NCI-H1436 (cell line): ENCODE results near the gene ERICH6.

Experiments
- DNase-seq: peaks from one replicate; lab custom pipeline; 2025; lab: John Stamatoyannopoulos, UW

ERICH6 gene

DNA sequence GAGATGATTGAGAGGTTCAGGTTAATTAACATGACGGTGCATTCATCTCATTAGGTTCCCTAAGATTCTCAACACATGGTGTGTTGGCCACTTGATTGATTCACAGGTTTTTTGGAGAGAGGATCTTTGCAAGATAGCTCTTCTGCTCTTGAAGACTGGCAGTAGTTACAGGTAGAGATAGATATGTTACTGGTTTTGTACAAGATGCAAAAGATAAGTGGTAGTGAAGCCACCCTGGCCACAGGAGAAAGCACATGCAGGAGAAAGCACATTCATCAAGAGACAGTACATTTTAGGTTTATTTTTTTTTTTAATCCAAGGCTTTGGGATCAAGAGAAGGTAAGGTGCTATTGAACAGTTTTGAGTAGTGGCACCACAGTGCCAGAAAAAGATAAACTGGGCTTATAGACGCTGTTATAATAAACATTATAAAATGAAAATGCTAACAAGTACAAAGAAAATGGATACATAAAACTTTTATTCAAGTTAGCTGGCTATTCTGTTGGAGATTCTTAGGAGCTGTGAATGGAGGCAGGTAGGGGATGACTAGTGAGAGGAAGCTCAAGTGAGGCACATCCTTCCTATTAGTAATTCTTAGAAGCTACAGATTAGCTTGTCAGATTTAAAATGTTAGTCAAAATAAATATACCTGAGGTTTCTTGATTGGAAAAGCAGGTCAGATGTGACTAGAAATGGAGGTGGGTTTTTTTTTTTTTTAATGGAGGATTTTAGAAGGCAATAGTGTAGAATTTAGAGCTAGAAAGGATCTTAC lies 89.8 kb downstream of the ERICH6 start:
- no peak for DNase-seq

DNA sequence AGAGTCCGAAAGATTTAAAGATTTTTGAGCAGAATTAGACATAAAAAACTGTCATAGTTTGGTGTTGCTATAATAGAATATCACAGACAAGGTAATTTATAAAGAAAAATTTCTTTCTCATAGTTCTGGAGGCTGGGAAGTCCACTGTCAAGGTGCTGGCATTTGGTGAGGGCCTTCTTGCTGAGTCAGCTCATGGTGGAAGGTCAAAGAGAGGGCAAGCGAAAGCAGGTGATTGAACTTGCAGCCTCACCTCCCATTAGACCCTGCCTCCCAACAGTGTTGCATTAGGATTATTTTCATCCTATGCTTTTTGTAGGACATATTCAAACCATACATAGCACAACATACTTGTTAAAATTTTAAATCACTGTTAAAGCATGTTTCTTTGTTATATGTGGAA lies 90.7 kb downstream of the ERICH6 start:
- DNase-seq, result no peak

DNA sequence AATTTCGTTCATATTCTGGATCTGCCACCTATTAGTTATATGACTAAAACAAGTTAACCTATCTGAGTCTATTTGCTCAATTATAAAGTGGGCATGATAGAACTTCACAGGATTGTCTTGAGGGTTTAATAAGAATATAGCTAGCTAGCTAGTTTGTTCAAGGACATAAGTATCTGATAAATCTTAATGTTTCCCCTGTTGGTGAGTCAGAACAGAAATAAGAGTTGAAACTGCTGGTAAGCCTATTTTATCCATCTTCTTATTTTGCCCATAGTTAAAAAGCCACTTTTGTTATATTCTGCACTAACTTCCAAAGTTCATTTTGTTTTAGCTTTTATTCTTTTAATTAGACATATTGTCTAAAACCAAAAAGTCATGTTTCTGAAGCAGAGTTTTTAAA lies 91.2 kb downstream of the ERICH6 start:
- no peak for DNase-seq

DNA sequence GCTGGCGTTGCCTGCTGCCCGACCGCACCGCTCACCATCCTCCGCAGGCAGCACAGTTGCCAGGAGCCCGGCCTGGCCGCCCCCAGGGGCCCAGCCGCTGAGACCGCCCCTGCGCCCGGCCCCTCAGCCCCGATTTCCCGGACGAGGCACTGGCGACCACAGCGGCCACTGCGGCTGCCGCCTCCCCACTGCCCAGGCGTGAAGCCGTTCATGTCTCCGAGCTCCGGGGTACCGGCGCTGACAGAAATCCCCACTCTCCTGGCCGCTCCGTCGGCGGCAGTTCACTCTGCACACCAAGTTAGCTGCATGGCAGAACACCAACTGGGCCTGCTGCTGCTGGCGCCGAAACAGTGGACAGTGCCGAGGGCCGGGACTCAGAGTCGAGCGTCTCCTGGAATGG lies 92.1 kb downstream of the ERICH6 start:
- no peak for DNase-seq

DNA sequence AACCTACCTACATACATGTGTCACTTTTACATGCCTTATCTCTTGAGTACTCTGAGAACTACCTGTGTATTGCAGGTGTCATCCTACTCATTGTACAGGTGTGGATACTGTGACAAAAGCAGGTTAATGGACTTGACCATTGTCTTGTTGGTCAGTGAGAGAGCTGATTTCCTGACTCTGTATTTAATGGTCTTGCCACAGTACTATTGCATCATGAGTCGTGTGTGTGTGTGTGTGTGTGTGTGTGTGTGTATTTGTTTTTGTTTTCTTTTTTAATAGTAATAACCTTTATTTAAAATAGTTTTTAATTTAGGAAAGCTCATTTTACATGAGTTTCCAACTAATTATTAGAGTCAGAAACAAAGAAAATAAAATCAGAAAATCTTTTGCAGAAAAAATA lies 92.9 kb downstream of the ERICH6 start:
- DNase-seq, result no peak

DNA sequence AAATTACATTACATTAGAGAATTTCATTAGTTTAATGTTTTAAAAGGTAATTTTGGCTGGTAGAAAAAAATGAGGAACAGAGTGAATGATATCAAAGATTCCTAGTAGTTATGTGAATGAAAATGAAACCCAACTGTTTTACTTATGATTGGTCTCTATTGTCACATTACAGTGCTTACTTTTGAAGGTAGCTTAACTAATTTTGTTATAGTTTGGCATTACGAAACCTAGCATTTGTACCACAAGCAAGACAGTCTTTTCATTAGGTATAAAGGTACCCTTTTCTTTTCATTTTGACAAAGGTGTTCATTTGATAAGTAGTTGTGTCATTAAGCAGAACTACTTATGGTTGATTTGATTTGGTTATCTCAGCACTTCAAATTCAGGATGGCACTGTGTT lies 93.7 kb downstream of the ERICH6 start:
- DNase-seq, result no peak
